ENCODE results near the gene TIMM10B.

Gene TIMM10B

GRCh38 chr11:6488342-6488741 lies 7.0 kb downstream of the TIMM10B start:
- no peak for TF ChIP-seq CTCF (conservative IDR thresholded peaks at IDR 0.05; ENCODE audit: low read depth, low read length)
- no peak for DNase-seq (ENCODE audit: low read depth)
- no peak overlapping the region for H3K4me3 ChIP-seq (ENCODE audit: low read depth, low read length)

GRCh38 chr11:6488821-6489220 lies 7.5 kb downstream of the TIMM10B start:
- H3K4me3 ChIP-seq (ENCODE audit: low read depth, low read length) = no peak overlapping the region
- DNase-seq (ENCODE audit: low read depth) = no peak
- TF ChIP-seq CTCF (conservative IDR thresholded peaks at IDR 0.05; ENCODE audit: low read depth, low read length) = no peak

- no peak for DNase-seq (ENCODE audit: low read depth)
- no peak for TF ChIP-seq CTCF (conservative IDR thresholded peaks at IDR 0.05; ENCODE audit: low read depth, low read length)
- no peak overlapping the region for H3K4me3 ChIP-seq (ENCODE audit: low read depth, low read length)
These were observed 8.0 kb downstream of the TIMM10B start for GRCh38 chr11:6489306-6489705.

GRCh38 chr11:6497069-6497839 lies 16.0 kb downstream of the TIMM10B start, which contains the start of gene DNHD1:
Gene DNHD1, plus strand, starts transcription at chr11:6497280. Its CDS starts 936 bp downstream, at chr11:6498216.
- no peak within 1 kb of the TSS for H3K4me3 ChIP-seq (ENCODE audit: low read depth, low read length)
- TF ChIP-seq CTCF (conservative IDR thresholded peaks at IDR 0.05; ENCODE audit: low read depth, low read length) = no peak
- DNase-seq (ENCODE audit: low read depth) = no peak

GRCh38 chr11:6498121-6498520 lies 16.8 kb downstream of the TIMM10B start:
- H3K4me3 ChIP-seq (ENCODE audit: low read depth, low read length) = no peak overlapping the region
- no peak for TF ChIP-seq CTCF (conservative IDR thresholded peaks at IDR 0.05; ENCODE audit: low read depth, low read length)
- peak; percentile 52 for DNase-seq (ENCODE audit: low read depth)

GRCh38 chr11:6498544-6498943 lies 17.2 kb downstream of the TIMM10B start:
- H3K4me3 ChIP-seq (ENCODE audit: low read depth, low read length) = no peak overlapping the region
- TF ChIP-seq CTCF (conservative IDR thresholded peaks at IDR 0.05; ENCODE audit: low read depth, low read length) = no peak
- no peak for DNase-seq (ENCODE audit: low read depth)

- no peak for DNase-seq (ENCODE audit: low read depth)
These were observed 21.1 kb downstream of the TIMM10B start for GRCh38 chr11:6502382-6502781.

More at GRCh38 chr11:6502382-6502781, 21.1 kb downstream of the TIMM10B start:
- H3K4me3 ChIP-seq (ENCODE audit: low read depth, low read length) = no peak overlapping the region
- TF ChIP-seq CTCF (conservative IDR thresholded peaks at IDR 0.05; ENCODE audit: low read depth, low read length) = no peak
